ENCODE data around the gene TBX2.

TBX2 gene

GRCh38 chr17:61380836-61381525 is 18.7 kb upstream of the TBX2 start:
- Histone ChIP-seq H3K4me1 (ENCODE audit: control insufficient read depth, low read length) (no peaks in the 10 kb centered on the region), H3K4me3 (ENCODE audit: low read length) (no peak overlapping the region), H3F3A (ENCODE audit: control insufficient read depth, insufficient read depth) (no peaks in the 10 kb centered on the region), H3K4me2 (ENCODE audit: low read length) (no peak overlapping the region), H3K9me3 (ENCODE audit: control insufficient read depth, insufficient read depth, low read length) (no peaks in the 10 kb centered on the region), H3K27ac (ENCODE audit: low read depth, low read length) (no peak overlapping the region), H3K27me3 (ENCODE audit: control insufficient read depth, low read length) (no peaks in the 10 kb centered on the region), H3K36me3 (ENCODE audit: control insufficient read depth, low read length) (no peaks in the 10 kb centered on the region), H3K9me2 (replicated peaks; ENCODE audit: control insufficient read depth, low read length) (no peaks in the 10 kb centered on the region), H3K79me2 (ENCODE audit: control insufficient read depth, low read length) (no peaks in the 10 kb centered on the region), H4K20me1 (ENCODE audit: control insufficient read depth, insufficient read depth, low read depth, low read length) (no peaks in the 10 kb centered on the region)
- TF ChIP-seq EZH2phosphoT487 (IDR thresholded peaks at IDR 0.05; ENCODE audit: borderline replicate concordance, low read length) (no peak), CTCF (IDR thresholded peaks at IDR 0.05; ENCODE audit: low read depth, low read length, poor library complexity, severe bottlenecking) (no peak)

- Histone ChIP-seq H3K36me3 (ENCODE audit: control insufficient read depth, low read length) (no peaks in the 10 kb centered on the region), H3K9me2 (replicated peaks; ENCODE audit: control insufficient read depth, low read length) (no peaks in the 10 kb centered on the region), H4K20me1 (ENCODE audit: control insufficient read depth, insufficient read depth, low read depth, low read length) (no peaks in the 10 kb centered on the region), H3K4me1 (ENCODE audit: control insufficient read depth, low read length) (no peaks in the 10 kb centered on the region), H3K27me3 (ENCODE audit: control insufficient read depth, low read length) (no peaks in the 10 kb centered on the region), H3K79me2 (ENCODE audit: control insufficient read depth, low read length) (no peaks in the 10 kb centered on the region), H3K27ac (ENCODE audit: low read depth, low read length) (no peak overlapping the region), H3K9me3 (ENCODE audit: control insufficient read depth, insufficient read depth, low read length) (no peaks in the 10 kb centered on the region), H3K4me3 (ENCODE audit: low read length) (no peak overlapping the region), H3K4me2 (ENCODE audit: low read length) (no peak overlapping the region), H3F3A (ENCODE audit: control insufficient read depth, insufficient read depth) (no peaks in the 10 kb centered on the region)
- TF ChIP-seq CTCF (IDR thresholded peaks at IDR 0.05; ENCODE audit: low read depth, low read length, poor library complexity, severe bottlenecking) (no peak), EZH2phosphoT487 (IDR thresholded peaks at IDR 0.05; ENCODE audit: borderline replicate concordance, low read length) (no peak)
Measured at GRCh38 chr17:61381537-61381936, 18.1 kb upstream of the TBX2 start.

- no peaks in the 10 kb centered on the region for H4K20me1 ChIP-seq (ENCODE audit: control insufficient read depth, insufficient read depth, low read depth, low read length)
- H3K4me2 ChIP-seq (ENCODE audit: low read length), result no peak overlapping the region
- H3K4me1 ChIP-seq (ENCODE audit: control insufficient read depth, low read length), result no peaks in the 10 kb centered on the region
- no peaks in the 10 kb centered on the region for H3K9me3 ChIP-seq (ENCODE audit: control insufficient read depth, insufficient read depth, low read length)
- H3K4me3 ChIP-seq (ENCODE audit: low read length), result no peak overlapping the region
- no peaks in the 10 kb centered on the region for H3K27me3 ChIP-seq (ENCODE audit: control insufficient read depth, low read length)
- H3K79me2 ChIP-seq (ENCODE audit: control insufficient read depth, low read length), result no peaks in the 10 kb centered on the region
- H3K9me2 ChIP-seq (replicated peaks; ENCODE audit: control insufficient read depth, low read length), result no peaks in the 10 kb centered on the region
- no peaks in the 10 kb centered on the region for H3K36me3 ChIP-seq (ENCODE audit: control insufficient read depth, low read length)
- no peak overlapping the region for H3K27ac ChIP-seq (ENCODE audit: low read depth, low read length)
- TF ChIP-seq CTCF (IDR thresholded peaks at IDR 0.05; ENCODE audit: low read depth, low read length, poor library complexity, severe bottlenecking) (no peak), EZH2phosphoT487 (IDR thresholded peaks at IDR 0.05; ENCODE audit: borderline replicate concordance, low read length) (no peak)
- H3F3A ChIP-seq (ENCODE audit: control insufficient read depth, insufficient read depth), result no peaks in the 10 kb centered on the region
Measured at GRCh38 chr17:61382796-61383688, 16.6 kb upstream of the TBX2 start.
